ENCODE data around the gene TOGARAM2.

TOGARAM2 gene

DNA sequence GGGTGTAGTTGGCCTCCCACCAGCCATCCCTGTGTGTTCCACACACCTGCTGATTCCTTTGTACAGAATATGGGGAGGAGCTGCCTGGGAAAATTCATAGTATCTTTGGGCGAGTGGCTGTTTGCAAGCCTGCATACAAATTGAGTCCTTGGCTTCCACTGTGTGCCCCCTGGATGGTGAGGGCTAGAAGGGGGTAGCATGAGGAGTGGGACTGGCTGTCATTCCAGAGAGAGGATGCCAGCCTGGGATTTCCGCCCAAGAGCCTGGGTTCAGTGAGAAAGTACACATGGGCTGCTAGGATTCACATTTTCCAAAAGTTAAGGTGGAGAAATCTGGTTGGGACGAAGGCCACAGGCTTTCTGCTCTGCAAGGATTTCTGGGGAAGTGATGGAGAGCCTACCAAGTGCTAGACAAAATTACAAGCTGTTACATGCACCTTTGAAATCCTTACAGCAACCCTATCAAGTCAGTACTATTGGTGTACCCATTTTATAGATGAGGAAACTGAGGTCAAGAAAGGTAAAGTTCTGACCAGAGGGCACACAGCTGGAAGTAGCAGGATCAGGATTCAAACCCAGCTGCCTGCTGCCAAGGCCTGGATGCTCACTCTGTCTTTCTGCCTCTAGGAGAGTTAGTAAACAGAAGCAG, 606 bp upstream of the TOGARAM2 start:
- TF ChIP-seq CTCF (IDR thresholded peaks at IDR 0.05; ENCODE audit: insufficient read depth, low read depth, low read length, missing control alignments), result no peak
- H3K4me3 ChIP-seq (ENCODE audit: low read length), result no peak overlapping the region
- DNase-seq (ENCODE audit: low read depth), result no peak

DNA sequence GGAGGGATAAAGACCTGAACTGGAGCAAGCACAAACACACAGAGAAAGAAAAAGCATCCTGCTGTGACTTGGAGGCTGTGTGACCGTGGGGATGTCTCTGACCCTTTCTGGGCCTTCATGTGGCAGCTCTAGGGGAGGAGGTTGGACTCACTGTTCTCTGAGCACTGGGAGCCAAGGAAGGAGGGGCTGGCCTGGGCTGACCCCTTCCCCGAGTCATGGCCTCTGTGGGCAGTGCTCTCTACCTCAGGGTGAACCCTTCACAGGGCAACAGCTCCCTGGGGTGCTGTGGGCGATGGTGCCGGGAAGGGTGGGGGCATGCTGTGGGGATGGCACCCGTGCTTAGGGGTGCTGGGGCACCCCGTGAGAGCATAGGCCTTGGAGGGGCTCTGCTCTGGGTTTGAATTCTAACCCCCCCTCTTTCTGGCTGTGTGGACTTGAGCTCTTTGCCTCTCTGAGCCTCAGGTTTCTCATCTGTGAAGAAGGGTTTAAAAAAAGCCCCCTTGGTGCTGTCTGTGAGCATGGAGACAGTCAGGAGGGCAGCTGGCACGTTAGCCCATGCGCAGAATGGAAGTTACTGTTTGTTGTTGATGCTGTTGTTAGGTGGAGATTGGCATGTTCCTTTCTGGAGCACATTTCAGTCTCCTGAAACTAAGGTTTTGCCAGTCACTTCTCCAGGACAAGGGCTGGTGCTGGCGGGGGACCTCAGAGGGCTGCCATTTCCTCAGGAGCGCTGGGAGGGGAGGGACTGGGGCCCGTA, 700 bp downstream of the TOGARAM2 start:
- no peak overlapping the region for H3K4me3 ChIP-seq (ENCODE audit: low read length)
- no peak for DNase-seq (ENCODE audit: low read depth)
- no peak for TF ChIP-seq CTCF (IDR thresholded peaks at IDR 0.05; ENCODE audit: insufficient read depth, low read depth, low read length, missing control alignments)

- TF ChIP-seq CTCF (IDR thresholded peaks at IDR 0.05; ENCODE audit: insufficient read depth, low read depth, low read length, missing control alignments), result no peak
These were observed 1.4 kb downstream of the TOGARAM2 start for GRCh38 chr2:28982381-28982950.

DNA sequence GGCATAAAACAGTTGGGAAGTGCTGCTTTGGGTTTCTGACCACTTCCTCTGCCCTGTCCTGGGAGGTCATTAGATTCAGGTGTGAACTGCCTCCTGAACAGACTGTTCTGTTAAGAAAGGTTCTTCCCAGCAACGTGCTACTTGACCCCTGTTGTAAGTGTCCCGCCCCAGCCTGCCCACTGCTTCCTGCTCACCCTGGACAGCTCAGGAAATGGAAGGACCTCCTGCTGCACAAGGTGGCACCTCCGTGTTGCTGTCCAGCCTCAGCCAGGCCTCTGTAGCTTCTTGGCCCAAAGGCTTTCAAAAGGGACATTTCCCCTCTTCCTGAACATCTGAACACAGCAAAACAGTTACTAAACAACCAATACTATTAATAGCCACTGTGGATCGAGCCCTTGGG, 5.3 kb downstream of the TOGARAM2 start:
- TF ChIP-seq CTCF (IDR thresholded peaks at IDR 0.05; ENCODE audit: insufficient read depth, low read depth, low read length, missing control alignments), result no peak
- DNase-seq (ENCODE audit: low read depth), result no peak
- H3K4me3 ChIP-seq (ENCODE audit: low read length), result no peak overlapping the region

More at GRCh38 chr2:28982381-28982950, 1.4 kb downstream of the TOGARAM2 start:
- DNase-seq (ENCODE audit: low read depth), result no peak
- no peak overlapping the region for H3K4me3 ChIP-seq (ENCODE audit: low read length)

- TF ChIP-seq CTCF (IDR thresholded peaks at IDR 0.05; ENCODE audit: insufficient read depth, low read depth, low read length, missing control alignments), result no peak
- DNase-seq (ENCODE audit: low read depth), result no peak
- H3K4me3 ChIP-seq (ENCODE audit: low read length), result no peak overlapping the region
These were observed 8.9 kb downstream of the TOGARAM2 start for GRCh38 chr2:28989973-28990372.

GRCh38 chr2:28990445-28990844, 9.3 kb downstream of the TOGARAM2 start:
- no peak for TF ChIP-seq CTCF (IDR thresholded peaks at IDR 0.05; ENCODE audit: insufficient read depth, low read depth, low read length, missing control alignments)
- no peak overlapping the region for H3K4me3 ChIP-seq (ENCODE audit: low read length)
- DNase-seq (ENCODE audit: low read depth), result no peak

All from epithelial cell of esophagus (primary cell).